ENCODE measurements around the gene ADPGK.

ADPGK gene

GRCh38 chr15:72785432-72785831, 1.9 kb upstream of the ADPGK start:
- no peak overlapping the region for H3K27ac ChIP-seq (ENCODE audit: poor library complexity, severe bottlenecking)
- no peaks in the 10 kb centered on the region for H3K9me3 ChIP-seq (ENCODE audit: severe bottlenecking)
- peaks cover 14% of the 10 kb centered on the region; the same call in 1 of the 2 replicates for H3K36me3 ChIP-seq (ENCODE audit: low read depth)
- H3K4me3 ChIP-seq (ENCODE audit: severe bottlenecking) = no peak overlapping the region
- TF ChIP-seq, protein P1, sequence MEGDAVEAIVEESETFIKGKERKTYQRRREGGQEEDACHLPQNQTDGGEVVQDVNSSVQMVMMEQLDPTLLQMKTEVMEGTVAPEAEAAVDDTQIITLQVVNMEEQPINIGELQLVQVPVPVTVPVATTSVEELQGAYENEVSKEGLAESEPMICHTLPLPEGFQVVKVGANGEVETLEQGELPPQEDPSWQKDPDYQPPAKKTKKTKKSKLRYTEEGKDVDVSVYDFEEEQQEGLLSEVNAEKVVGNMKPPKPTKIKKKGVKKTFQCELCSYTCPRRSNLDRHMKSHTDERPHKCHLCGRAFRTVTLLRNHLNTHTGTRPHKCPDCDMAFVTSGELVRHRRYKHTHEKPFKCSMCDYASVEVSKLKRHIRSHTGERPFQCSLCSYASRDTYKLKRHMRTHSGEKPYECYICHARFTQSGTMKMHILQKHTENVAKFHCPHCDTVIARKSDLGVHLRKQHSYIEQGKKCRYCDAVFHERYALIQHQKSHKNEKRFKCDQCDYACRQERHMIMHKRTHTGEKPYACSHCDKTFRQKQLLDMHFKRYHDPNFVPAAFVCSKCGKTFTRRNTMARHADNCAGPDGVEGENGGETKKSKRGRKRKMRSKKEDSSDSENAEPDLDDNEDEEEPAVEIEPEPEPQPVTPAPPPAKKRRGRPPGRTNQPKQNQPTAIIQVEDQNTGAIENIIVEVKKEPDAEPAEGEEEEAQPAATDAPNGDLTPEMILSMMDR (IDR thresholded peaks at IDR 0.05; ENCODE audit: poor library complexity, severe bottlenecking) = no peak
- no peak for DNase-seq (ENCODE audit: low spot score)
- no peaks in the 10 kb centered on the region for H3K27me3 ChIP-seq (ENCODE audit: insufficient read depth, poor library complexity, severe bottlenecking)
- ATAC-seq (ENCODE audit: low read depth) = no peak
- no peaks in the 10 kb centered on the region for H3K4me1 ChIP-seq (ENCODE audit: insufficient read depth, poor library complexity, severe bottlenecking)

- no peak for DNase-seq (ENCODE audit: low spot score)
- peak overlapping the region; percentile 19 for H3K27ac ChIP-seq (ENCODE audit: poor library complexity, severe bottlenecking)
- no peaks in the 10 kb centered on the region for H3K4me1 ChIP-seq (ENCODE audit: insufficient read depth, poor library complexity, severe bottlenecking)
- TF ChIP-seq, protein P1 (IDR thresholded peaks at IDR 0.05; ENCODE audit: poor library complexity, severe bottlenecking) = peak; percentile 32
- no peaks in the 10 kb centered on the region for H3K9me3 ChIP-seq (ENCODE audit: severe bottlenecking)
- H3K4me3 ChIP-seq (ENCODE audit: severe bottlenecking) = peak overlapping the region; percentile 97
- ATAC-seq (ENCODE audit: low read depth) = no peak
- no peaks in the 10 kb centered on the region for H3K27me3 ChIP-seq (ENCODE audit: insufficient read depth, poor library complexity, severe bottlenecking)
- peaks cover 23% of the 10 kb centered on the region for H3K36me3 ChIP-seq (ENCODE audit: low read depth)
These were observed 908 bp upstream of the ADPGK start for GRCh38 chr15:72784456-72784876.

DNA sequence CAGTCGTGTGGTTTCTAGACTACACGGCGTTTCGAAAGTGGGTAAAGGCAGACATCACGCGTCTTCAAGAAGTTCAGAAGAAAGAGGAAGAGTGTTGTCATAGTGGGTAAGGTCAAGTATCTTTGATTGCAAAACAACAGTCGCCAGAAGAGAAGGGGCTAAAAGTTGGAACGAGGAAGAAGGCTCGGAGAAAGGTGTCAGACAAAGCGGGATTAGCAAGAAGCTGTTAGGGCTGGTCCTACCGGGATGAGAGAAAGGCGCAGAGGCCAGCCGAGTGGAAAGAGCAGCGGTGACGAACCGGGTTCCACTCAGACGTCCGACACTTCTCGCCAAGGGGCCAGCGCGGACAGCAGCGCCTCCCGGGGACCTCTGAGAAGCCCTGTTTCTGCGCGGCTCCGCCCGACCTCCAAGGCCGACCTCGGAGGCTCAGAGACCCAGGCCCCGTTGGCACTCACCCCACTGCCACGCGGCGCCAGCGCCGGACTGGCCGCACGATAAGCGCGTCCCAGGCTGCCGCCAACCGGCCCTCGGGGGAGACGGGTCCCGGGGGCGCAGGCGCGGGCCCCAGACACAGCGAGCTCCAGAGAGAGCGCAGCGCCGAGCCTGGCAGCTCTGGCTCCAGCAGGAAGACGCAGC, 436 bp downstream of the ADPGK start:
- ATAC-seq (ENCODE audit: low read depth) (peak; percentile 59), DNase-seq (ENCODE audit: low spot score) (peak; percentile 77)
- Histone ChIP-seq H3K9me3 (ENCODE audit: severe bottlenecking) (no peaks in the 10 kb centered on the region), H3K27ac (ENCODE audit: poor library complexity, severe bottlenecking) (peak overlapping the region; percentile 19), H3K4me1 (ENCODE audit: insufficient read depth, poor library complexity, severe bottlenecking) (no peaks in the 10 kb centered on the region), H3K4me3 (ENCODE audit: severe bottlenecking) (peak overlapping the region; percentile 97), H3K27me3 (ENCODE audit: insufficient read depth, poor library complexity, severe bottlenecking) (no peaks in the 10 kb centered on the region), H3K36me3 (ENCODE audit: low read depth) (peaks cover 25% of the 10 kb centered on the region)
- TF ChIP-seq, protein P1 (IDR thresholded peaks at IDR 0.05; ENCODE audit: poor library complexity, severe bottlenecking) = no peak

DNA sequence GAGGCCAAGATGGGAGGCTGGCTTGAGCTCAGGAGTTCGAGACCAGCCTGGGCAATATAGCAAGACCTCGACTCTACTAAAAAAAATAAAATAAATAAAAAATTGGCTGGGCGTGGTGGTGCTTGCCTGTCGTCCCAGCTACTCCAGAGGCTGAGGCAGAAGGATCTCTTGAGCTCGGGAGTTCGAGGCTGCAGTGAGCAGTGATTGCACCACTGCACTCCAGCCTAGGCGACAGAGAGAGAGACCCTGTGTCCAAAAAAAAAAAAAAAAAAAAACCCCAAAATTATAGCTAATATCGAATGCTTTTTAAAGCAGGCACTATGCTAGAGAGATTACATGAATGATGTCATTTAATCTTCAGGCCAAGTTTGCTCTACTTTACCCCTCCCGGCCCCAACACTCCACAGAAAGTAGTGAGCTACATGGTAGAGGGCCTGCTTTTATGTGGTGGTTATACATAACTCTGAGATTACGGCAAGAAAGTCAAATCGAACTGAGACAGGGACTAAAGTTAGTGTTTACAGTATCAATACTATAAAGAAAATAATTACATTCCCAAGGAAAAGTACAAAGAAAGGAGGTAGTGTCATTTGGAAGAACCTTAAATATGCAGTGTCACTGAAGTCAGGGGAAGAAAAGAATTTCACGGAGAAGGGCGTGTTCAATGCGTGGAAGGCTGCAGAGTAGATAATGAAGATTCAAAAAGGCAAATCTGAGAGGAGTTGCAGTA, 1.1 kb downstream of the ADPGK start:
- Histone ChIP-seq H3K36me3 (ENCODE audit: low read depth) (peaks cover 32% of the 10 kb centered on the region), H3K4me1 (ENCODE audit: insufficient read depth, poor library complexity, severe bottlenecking) (no peaks in the 10 kb centered on the region), H3K27me3 (ENCODE audit: insufficient read depth, poor library complexity, severe bottlenecking) (no peaks in the 10 kb centered on the region), H3K9me3 (ENCODE audit: severe bottlenecking) (no peaks in the 10 kb centered on the region), H3K4me3 (ENCODE audit: severe bottlenecking) (peak overlapping the region; percentile 97), H3K27ac (ENCODE audit: poor library complexity, severe bottlenecking) (peak overlapping the region; percentile 19)
- DNase-seq (ENCODE audit: low spot score) = no peak
- TF ChIP-seq, protein P1 (IDR thresholded peaks at IDR 0.05; ENCODE audit: poor library complexity, severe bottlenecking) = no peak
- ATAC-seq (ENCODE audit: low read depth) = no peak

- Histone ChIP-seq H3K36me3 (ENCODE audit: low read depth) (peaks cover 38% of the 10 kb centered on the region), H3K27ac (ENCODE audit: poor library complexity, severe bottlenecking) (no peak overlapping the region), H3K9me3 (ENCODE audit: severe bottlenecking) (no peaks in the 10 kb centered on the region), H3K4me1 (ENCODE audit: insufficient read depth, poor library complexity, severe bottlenecking) (no peaks in the 10 kb centered on the region), H3K4me3 (ENCODE audit: severe bottlenecking) (no peak overlapping the region), H3K27me3 (ENCODE audit: insufficient read depth, poor library complexity, severe bottlenecking) (no peaks in the 10 kb centered on the region)
- TF ChIP-seq, protein P1 (IDR thresholded peaks at IDR 0.05; ENCODE audit: poor library complexity, severe bottlenecking) = no peak
- DNase-seq (ENCODE audit: low spot score) (no peak), ATAC-seq (ENCODE audit: low read depth) (no peak)
These were observed 1.9 kb downstream of the ADPGK start for GRCh38 chr15:72781631-72782030.
